HCT116 (cell line): ENCODE measurements around the gene DNM3. TPM values are rescaled to one million over a fixed set of nuclear protein-coding genes. Genes with fewer than 3 reads are reported as not detected.

Experiments used
- ATAC-seq: fragments of 200-7000 bp; cut with Tn5 transposase; 2 replicates; pipeline ENCODE4 v1.9.1; 2020; ENCODE audit warnings: mild to moderate bottlenecking, moderate library complexity
- BruUV-seq: library from RNA; stranded (reverse); fragments of 400-500 nt; replicated peaks from 2 replicates; lab custom pipeline; 2021; lab: Mats Ljungman, UMichigan
- CTCF ChIA-PET: fragments of 300-600 bp; sonication (Branson Sonifier 250); formaldehyde crosslinking; loops from one replicate; lab custom pipeline; 2021; ENCODE audit warnings: antibody characterized with exemption; lab: Charles Lee
- POLR2A ChIA-PET: fragments of 300-600, 350-600 bp; sonication (Branson Sonifier 250); formaldehyde crosslinking; loops from one replicate; lab custom pipeline; 2021; ENCODE audit warnings: antibody characterized with exemption; lab: Charles Lee
- RAD21 ChIA-PET, 2 experiments: fragments of 300-600 bp; sonication (Branson Sonifier 250); formaldehyde crosslinking; loops; one replicate each; lab custom pipeline; 2023; ENCODE audit warnings: low total read pairs in 2 of 2; ENCODE audit not compliant: uncharacterized antibody in 2 of 2, unreplicated experiment in 2 of 2, low non-redundant PET in 1 of 2; lab: Charles Lee
- DNase-seq: peaks from one replicate; pipeline ENCODE4 v3.0.0-alpha.2; 2010; ENCODE audit warnings: low read depth, low spot score
- H2AFZ ChIP-seq: fragments of 200-600 bp; shearing (Covaris generic), sonication (generic); 2 replicates; pipeline ENCODE4 v1.6.1; 2017; ENCODE audit warnings: low read depth, mixed run types, mixed read lengths, antibody characterized with exemption, low read length; ENCODE audit not compliant: poor library complexity, severe bottlenecking
- H3K27ac ChIP-seq: 2 replicates; pipeline ENCODE4 v1.5.1; 2012; ENCODE audit warnings: low read depth, low read length
- H3K27me3 ChIP-seq: fragments of 200-600 bp; sonication (generic); 2 replicates; pipeline ENCODE4 v1.6.1; 2016; ENCODE audit warnings: mixed run types, low read length, mixed read lengths; ENCODE audit not compliant: insufficient read depth
- H3K36me3 ChIP-seq, 2 experiments: fragments of 200-500 bp in 1 of 2; fragments of 200-600 bp in 1 of 2; sonication (Bioruptor generic) in 1 of 2; sonication (generic) in 1 of 2; 2 replicates each; pipeline versions ENCODE4 v1.5.1 to v1.6.1; 2014 to 2016; ENCODE audit warnings: low read length in 2 of 2, inconsistent platforms in 1 of 2, mixed read lengths in 1 of 2, mixed run types in 1 of 2; ENCODE audit not compliant: insufficient read depth in 2 of 2, control insufficient read depth in 1 of 2
- H3K4me1 ChIP-seq, 2 experiments: fragments of 200-600 bp in 1 of 2; sonication (generic) in 1 of 2; 2 replicates each; pipeline versions ENCODE4 v1.5.1 to v1.6.1; 2012 to 2017; ENCODE audit warnings: low read length in 2 of 2, inconsistent platforms in 1 of 2, mild to moderate bottlenecking in 1 of 2, mixed read lengths in 1 of 2, mixed run types in 1 of 2, moderate library complexity in 1 of 2; ENCODE audit not compliant: insufficient read depth in 2 of 2, control insufficient read depth in 1 of 2
- H3K4me2 ChIP-seq: fragments of 200-600 bp; sonication (generic); 2 replicates; pipeline ENCODE4 v1.6.1; 2017; ENCODE audit warnings: mixed run types, low read length, mixed read lengths
- H3K4me3 ChIP-seq, 2 experiments: fragments of 200-600 bp in 1 of 2; sonication (generic) in 1 of 2; replicated peaks in 1 of 2; 2 replicates each; pipeline ENCODE4 v1.5.1; 2011 to 2016; ENCODE audit warnings: low read length in 2 of 2, control low read depth in 1 of 2, low read depth in 1 of 2, mild to moderate bottlenecking in 1 of 2, mixed read lengths in 1 of 2, mixed run types in 1 of 2
- H3K79me2 ChIP-seq: fragments of 200-600 bp; sonication (generic); 2 replicates; pipeline ENCODE4 v1.6.1; 2017; ENCODE audit warnings: mild to moderate bottlenecking, mixed run types, low read length, moderate library complexity, mixed read lengths; ENCODE audit not compliant: insufficient read depth
- H3K9ac ChIP-seq: fragments of 200-600 bp; sonication (generic); 2 replicates; pipeline ENCODE4 v1.6.1; 2016; ENCODE audit warnings: low read length, mixed read lengths
- H3K9me2 ChIP-seq: fragments of 200-600 bp; sonication (generic), shearing (Covaris generic); 2 replicates; pipeline ENCODE4 v1.6.1; 2017; ENCODE audit warnings: mixed run types, mild to moderate bottlenecking, moderate library complexity; ENCODE audit not compliant: insufficient read depth
- H3K9me3 ChIP-seq, 2 experiments: fragments of 200-500 bp in 1 of 2; fragments of 200-600 bp in 1 of 2; sonication (Bioruptor generic) in 1 of 2; sonication (generic) in 1 of 2; 2 replicates each; pipeline ENCODE4 v1.6.1; 2014 to 2017; ENCODE audit warnings: low read length in 2 of 2, mixed read lengths in 2 of 2, inconsistent platforms in 1 of 2, low read depth in 1 of 2, mild to moderate bottlenecking in 1 of 2, mixed run types in 1 of 2, moderate library complexity in 1 of 2; ENCODE audit not compliant: control insufficient read depth in 1 of 2, insufficient read depth in 1 of 2
- H4K20me1 ChIP-seq: fragments of 200-600 bp; sonication (generic), shearing (Covaris generic); 2 replicates; pipeline ENCODE4 v1.6.1; 2017; ENCODE audit warnings: mixed run types, mild to moderate bottlenecking, moderate library complexity; ENCODE audit not compliant: insufficient read depth
- CBX3 ChIP-seq: IDR thresholded peaks from 2 replicates; pipeline ENCODE4 v1.6.1; 2012; ENCODE audit warnings: low read depth
- CEBPB ChIP-seq: IDR thresholded peaks from 2 replicates; pipeline ENCODE4 v1.6.1; 2012; ENCODE audit warnings: low read depth
- EGR1 ChIP-seq: IDR thresholded peaks from 2 replicates; pipeline ENCODE4 v1.6.1; 2012; ENCODE audit warnings: low read depth
- ELF1 ChIP-seq: IDR thresholded peaks from 2 replicates; pipeline ENCODE4 v1.6.1; 2012; ENCODE audit warnings: low read depth, borderline replicate concordance
- FOSL1 ChIP-seq: IDR thresholded peaks from 2 replicates; pipeline ENCODE4 v1.6.1; 2012; ENCODE audit warnings: low read depth
- JUND ChIP-seq: IDR thresholded peaks from 2 replicates; pipeline ENCODE4 v1.6.1; 2012
- POLR2A ChIP-seq: IDR thresholded peaks from 2 replicates; pipeline ENCODE4 v1.7.0; 2011; ENCODE audit warnings: borderline replicate concordance; ENCODE audit not compliant: insufficient read depth, insufficient read length; ENCODE audit errors: extremely low read depth
- RAD21 ChIP-seq: IDR thresholded peaks from 2 replicates; pipeline ENCODE4 v1.6.1; 2012; ENCODE audit warnings: low read depth, mild to moderate bottlenecking
- SIN3A ChIP-seq: IDR thresholded peaks from 2 replicates; pipeline ENCODE4 v1.6.1; 2012; ENCODE audit warnings: low read depth
- SP1 ChIP-seq: IDR thresholded peaks from 2 replicates; pipeline ENCODE4 v1.6.1; 2012; ENCODE audit warnings: low read depth
- SRF ChIP-seq: IDR thresholded peaks from 2 replicates; pipeline ENCODE4 v1.6.1; 2012; ENCODE audit warnings: low read depth
- TCF7L2 ChIP-seq: IDR thresholded peaks from 2 replicates; pipeline ENCODE4 v1.7.0; 2011; ENCODE audit warnings: borderline replicate concordance, inconsistent platforms; ENCODE audit not compliant: insufficient read depth, insufficient read length; ENCODE audit errors: extremely low read depth
- ZFX ChIP-seq: fragments of 450-650 bp; IDR thresholded peaks from 2 replicates; pipeline ENCODE4 v1.6.1; 2017
- ZNF274 ChIP-seq: fragments of 200-500 bp; sonication (Bioruptor generic); IDR thresholded peaks from 2 replicates; pipeline ENCODE4 v1.6.1; 2014; ENCODE audit warnings: mild to moderate bottlenecking, low read depth, low read length, inconsistent platforms
- intact Hi-C: fragments of 100-400 bp; cut with micrococcal nuclease; formaldehyde crosslinking; loops from 2 replicates; pipeline ENCODE4 v1.10.0; 2022
- total RNA-seq: library from RNA; stranded (reverse); gene quantifications from one replicate; pipeline ENCODE4 v1.2.1, GENCODE V29; 2021; ENCODE audit not compliant: unreplicated experiment
- TF ChIP-seq, protein P1 (sequence below): IDR thresholded peaks from 2 replicates; pipeline ENCODE4 v1.6.1; 2012
- TF ChIP-seq, protein P2 (sequence below), 3 experiments: fragments of 200-600 bp in 1 of 3; sonication (generic) in 1 of 3; IDR thresholded peaks in 2 of 3; conservative IDR thresholded peaks in 1 of 3; 2 replicates each; pipeline ENCODE4 v1.5.1; 2012 to 2017; ENCODE audit warnings: low read depth in 2 of 3, low read length in 2 of 3, antibody characterized with exemption in 1 of 3, borderline replicate concordance in 1 of 3, control low read depth in 1 of 3, mild to moderate bottlenecking in 1 of 3, mixed read lengths in 1 of 3, mixed run types in 1 of 3, moderate library complexity in 1 of 3; ENCODE audit not compliant: insufficient read depth in 1 of 3
- TF ChIP-seq, protein P3 (sequence below): IDR thresholded peaks from 2 replicates; pipeline ENCODE4 v1.6.1; 2011; ENCODE audit warnings: mild to moderate bottlenecking, low read length, moderate library complexity; ENCODE audit not compliant: insufficient replicate concordance; ENCODE audit errors: extremely low read depth

The DNM3 gene
- total RNA-seq, 1 experiment from 2014 or later, result 3.1 TPM

DNA sequence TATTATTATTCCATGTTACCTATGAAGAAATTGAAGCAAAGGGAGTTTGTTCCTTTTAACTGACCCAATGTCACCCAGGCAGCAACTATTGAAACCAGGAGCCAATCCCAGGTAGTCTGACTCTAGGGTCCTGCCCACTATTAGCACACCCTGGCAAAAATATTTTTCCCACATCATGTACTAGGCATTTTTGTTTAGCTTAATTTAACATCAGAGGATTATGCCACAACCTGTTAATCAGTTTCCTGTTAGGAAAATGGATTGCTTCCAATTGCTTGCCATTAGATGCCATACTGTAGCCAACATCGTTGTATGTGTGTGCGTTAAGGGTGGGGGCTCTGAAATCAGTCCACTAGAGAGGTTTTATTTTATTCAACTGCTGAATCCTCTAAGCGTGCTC lies 281.1 kb downstream of the DNM3 start:
- H2AFZ ChIP-seq, result no peak overlapping the region
- CTCF ChIA-PET, result no interaction called here
- no peak for ATAC-seq
- no peaks in the 10 kb centered on the region; the same call in 1 of the 2 replicates for H3K9me2 ChIP-seq
- H3K27ac ChIP-seq, result no peak overlapping the region
- H3K27me3 ChIP-seq, result no peaks in the 10 kb centered on the region
- H3K9ac ChIP-seq, result no peak overlapping the region
- RAD21 ChIA-PET, result no interaction called here
- H4K20me1 ChIP-seq, result no peaks in the 10 kb centered on the region
- H3K4me3 ChIP-seq, result no peak overlapping the region
- POLR2A ChIA-PET, result no interaction called here
- no peak for DNase-seq
- H3K79me2 ChIP-seq, result no peaks in the 10 kb centered on the region
- intact Hi-C loops, result no loop called here
- no peaks in the 10 kb centered on the region for H3K4me1 ChIP-seq
- TF ChIP-seq TCF7L2 (no peak), POLR2A (no peak), SIN3A (no peak), SP1 (no peak), CBX3 (no peak), SRF (no peak), ZNF274 (no peak), RAD21 (no peak), JUND (no peak)
- H3K36me3 ChIP-seq, result no peaks in the 10 kb centered on the region
- no TSS peak for BruUV-seq
- no peak overlapping the region for H3K4me2 ChIP-seq
- H3K9me3 ChIP-seq, result no peaks in the 10 kb centered on the region

DNA sequence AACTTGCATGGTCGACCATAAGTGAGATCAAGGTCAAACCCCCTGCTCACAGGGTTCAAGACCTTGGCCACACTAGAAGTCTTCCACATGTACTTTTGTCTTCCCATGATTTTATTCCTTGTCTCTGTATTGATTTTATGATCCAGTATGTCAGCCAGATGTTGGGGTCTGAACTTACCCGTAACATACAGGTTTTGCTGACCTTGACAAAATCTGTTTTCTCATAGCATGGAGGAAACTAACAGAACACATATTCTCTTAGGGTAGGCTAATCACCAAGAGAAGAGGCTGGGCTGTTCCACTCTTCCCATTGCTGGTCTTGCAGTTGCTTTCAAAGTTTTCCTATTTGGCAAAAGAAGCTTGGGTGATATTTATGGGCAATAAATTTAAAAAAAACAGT lies 284.0 kb downstream of the DNM3 start:
- no peaks in the 10 kb centered on the region for H4K20me1 ChIP-seq
- RAD21 ChIA-PET, result no interaction called here
- DNase-seq, result no peak
- no peak overlapping the region for H3K4me2 ChIP-seq
- no peak overlapping the region for H2AFZ ChIP-seq
- CTCF ChIA-PET, result no interaction called here
- intact Hi-C loops, result no loop called here
- no peak overlapping the region for H3K9ac ChIP-seq
- no peak overlapping the region for H3K27ac ChIP-seq
- H3K27me3 ChIP-seq, result no peaks in the 10 kb centered on the region
- no peaks in the 10 kb centered on the region for H3K9me3 ChIP-seq
- H3K4me1 ChIP-seq, result no peaks in the 10 kb centered on the region
- no peaks in the 10 kb centered on the region for H3K79me2 ChIP-seq
- no peaks in the 10 kb centered on the region for H3K36me3 ChIP-seq
- no peak overlapping the region for H3K4me3 ChIP-seq
- no TSS peak for BruUV-seq
- ATAC-seq, result no peak
- POLR2A ChIA-PET, result no interaction called here
- H3K9me2 ChIP-seq, result no peaks in the 10 kb centered on the region; the same call in 1 of the 2 replicates
- no peak for TF ChIP-seq ELF1
- TF ChIP-seq, protein P1, sequence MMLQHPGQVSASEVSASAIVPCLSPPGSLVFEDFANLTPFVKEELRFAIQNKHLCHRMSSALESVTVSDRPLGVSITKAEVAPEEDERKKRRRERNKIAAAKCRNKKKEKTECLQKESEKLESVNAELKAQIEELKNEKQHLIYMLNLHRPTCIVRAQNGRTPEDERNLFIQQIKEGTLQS, result no peak
- TF ChIP-seq, protein P2, sequence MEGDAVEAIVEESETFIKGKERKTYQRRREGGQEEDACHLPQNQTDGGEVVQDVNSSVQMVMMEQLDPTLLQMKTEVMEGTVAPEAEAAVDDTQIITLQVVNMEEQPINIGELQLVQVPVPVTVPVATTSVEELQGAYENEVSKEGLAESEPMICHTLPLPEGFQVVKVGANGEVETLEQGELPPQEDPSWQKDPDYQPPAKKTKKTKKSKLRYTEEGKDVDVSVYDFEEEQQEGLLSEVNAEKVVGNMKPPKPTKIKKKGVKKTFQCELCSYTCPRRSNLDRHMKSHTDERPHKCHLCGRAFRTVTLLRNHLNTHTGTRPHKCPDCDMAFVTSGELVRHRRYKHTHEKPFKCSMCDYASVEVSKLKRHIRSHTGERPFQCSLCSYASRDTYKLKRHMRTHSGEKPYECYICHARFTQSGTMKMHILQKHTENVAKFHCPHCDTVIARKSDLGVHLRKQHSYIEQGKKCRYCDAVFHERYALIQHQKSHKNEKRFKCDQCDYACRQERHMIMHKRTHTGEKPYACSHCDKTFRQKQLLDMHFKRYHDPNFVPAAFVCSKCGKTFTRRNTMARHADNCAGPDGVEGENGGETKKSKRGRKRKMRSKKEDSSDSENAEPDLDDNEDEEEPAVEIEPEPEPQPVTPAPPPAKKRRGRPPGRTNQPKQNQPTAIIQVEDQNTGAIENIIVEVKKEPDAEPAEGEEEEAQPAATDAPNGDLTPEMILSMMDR (IDR thresholded peaks at IDR 0.05 in 2 of 3, conservative IDR thresholded peaks at IDR 0.05 in 1 of 3; ENCODE audit: borderline replicate concordance in 1 of 3, insufficient read depth in 1 of 3, low read depth in 2 of 3, low read length in 2 of 3), result no peak
- TF ChIP-seq JUND, result no peak
- TF ChIP-seq CEBPB, result no peak
- TF ChIP-seq FOSL1, result no peak
- no peak for TF ChIP-seq CBX3
- no peak for TF ChIP-seq TCF7L2
- TF ChIP-seq, protein P3, sequence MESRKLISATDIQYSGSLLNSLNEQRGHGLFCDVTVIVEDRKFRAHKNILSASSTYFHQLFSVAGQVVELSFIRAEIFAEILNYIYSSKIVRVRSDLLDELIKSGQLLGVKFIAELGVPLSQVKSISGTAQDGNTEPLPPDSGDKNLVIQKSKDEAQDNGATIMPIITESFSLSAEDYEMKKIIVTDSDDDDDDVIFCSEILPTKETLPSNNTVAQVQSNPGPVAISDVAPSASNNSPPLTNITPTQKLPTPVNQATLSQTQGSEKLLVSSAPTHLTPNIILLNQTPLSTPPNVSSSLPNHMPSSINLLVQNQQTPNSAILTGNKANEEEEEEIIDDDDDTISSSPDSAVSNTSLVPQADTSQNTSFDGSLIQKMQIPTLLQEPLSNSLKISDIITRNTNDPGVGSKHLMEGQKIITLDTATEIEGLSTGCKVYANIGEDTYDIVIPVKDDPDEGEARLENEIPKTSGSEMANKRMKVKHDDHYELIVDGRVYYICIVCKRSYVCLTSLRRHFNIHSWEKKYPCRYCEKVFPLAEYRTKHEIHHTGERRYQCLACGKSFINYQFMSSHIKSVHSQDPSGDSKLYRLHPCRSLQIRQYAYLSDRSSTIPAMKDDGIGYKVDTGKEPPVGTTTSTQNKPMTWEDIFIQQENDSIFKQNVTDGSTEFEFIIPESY, result no peak
- TF ChIP-seq ZNF274, result no peak
- no peak for TF ChIP-seq EGR1
- TF ChIP-seq ZFX, result no peak
